Activated T-cell treated with anti-CD3 and anti-CD28 coated beads for 1 hour (primary cell): ENCODE results near the gene BRK1.
"Not testable (repeated sequence)": the region's sequence is repeated elsewhere in the genome, so short reads cannot be mapped to it uniquely, and the experiment has no call there.

Experiments
- DNase-seq: peaks from one replicate; pipeline ENCODE4 v3.0.0-alpha.2; 2020; ENCODE audit warnings: low read depth

Gene BRK1

GRCh38 chr3:10115326-10116137 lies at the start of gene BRK1:
Gene BRK1 (plus strand): TSS chr3:10115675. CDS start chr3:10115702, 27 bp downstream.
- DNase-seq: peak; percentile 87

DNA sequence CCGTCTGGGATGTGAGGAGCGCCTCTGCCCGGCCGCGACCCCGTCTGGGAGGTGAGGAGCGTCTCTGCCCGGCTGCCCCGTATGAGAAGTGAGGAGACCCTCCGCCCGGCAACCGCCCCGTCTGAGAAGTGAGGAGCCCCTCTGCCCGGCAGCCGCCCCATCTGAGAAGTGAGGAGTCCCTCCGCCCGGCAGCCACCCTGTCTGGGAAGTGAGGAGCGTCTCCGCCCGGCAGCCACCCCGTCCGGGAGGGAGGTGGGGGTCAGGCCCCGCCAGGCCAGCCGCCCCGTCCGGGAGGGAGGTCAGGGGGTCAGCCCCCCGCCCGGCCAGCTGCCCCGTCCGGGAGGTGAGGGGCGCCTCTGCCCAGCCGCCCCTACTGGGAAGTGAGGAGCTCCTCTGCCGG lies 45.4 kb upstream of the BRK1 start:
- DNase-seq: not testable (repeated sequence)

DNA sequence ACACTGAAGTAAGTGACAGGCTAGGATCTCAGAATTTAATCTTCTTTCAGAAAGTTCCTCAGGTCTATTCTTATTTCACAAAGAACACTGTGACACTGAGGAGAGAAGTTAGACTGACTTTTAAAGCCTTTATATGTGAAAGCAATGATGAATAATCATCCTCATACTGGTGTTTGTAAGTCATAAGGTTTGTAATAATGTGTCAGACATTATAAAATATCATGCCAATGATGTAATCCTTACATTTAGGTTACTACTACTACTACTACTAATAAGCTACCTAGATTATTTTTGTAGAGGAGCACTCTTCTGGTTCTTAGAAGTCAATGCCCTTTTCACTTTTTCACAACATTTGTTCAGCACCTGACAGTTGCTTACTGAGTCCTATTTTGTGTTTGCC lies 40.8 kb upstream of the BRK1 start:
- DNase-seq: no peak

DNA sequence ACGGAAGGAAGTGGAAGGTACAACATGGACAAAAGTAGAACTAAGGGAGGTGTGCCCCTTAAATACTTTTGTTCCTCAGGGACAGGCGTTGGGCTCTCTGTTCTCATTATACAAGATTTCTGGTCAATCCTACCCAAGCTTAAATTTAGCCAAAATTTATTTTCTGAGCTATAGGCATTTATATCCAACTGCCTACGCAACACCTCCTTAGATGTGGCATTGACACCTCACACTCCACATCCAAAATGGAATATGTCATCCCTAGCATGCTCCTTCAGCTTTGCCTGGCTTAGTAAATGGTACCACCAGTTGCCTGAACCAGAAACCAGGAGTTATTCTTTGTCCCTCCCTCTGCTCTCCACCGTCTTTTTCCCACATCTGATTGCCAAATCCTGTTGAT lies 33.6 kb upstream of the BRK1 start:
- DNase-seq: no peak

GRCh38 chr3:10085738-10086137 lies 29.7 kb upstream of the BRK1 start:
- no peak for DNase-seq

- DNase-seq: no peak
Observed at GRCh38 chr3:10088256-10088655, 27.2 kb upstream of the BRK1 start.

- DNase-seq: no peak
Observed at GRCh38 chr3:10090179-10090578, 25.3 kb upstream of the BRK1 start.

DNA sequence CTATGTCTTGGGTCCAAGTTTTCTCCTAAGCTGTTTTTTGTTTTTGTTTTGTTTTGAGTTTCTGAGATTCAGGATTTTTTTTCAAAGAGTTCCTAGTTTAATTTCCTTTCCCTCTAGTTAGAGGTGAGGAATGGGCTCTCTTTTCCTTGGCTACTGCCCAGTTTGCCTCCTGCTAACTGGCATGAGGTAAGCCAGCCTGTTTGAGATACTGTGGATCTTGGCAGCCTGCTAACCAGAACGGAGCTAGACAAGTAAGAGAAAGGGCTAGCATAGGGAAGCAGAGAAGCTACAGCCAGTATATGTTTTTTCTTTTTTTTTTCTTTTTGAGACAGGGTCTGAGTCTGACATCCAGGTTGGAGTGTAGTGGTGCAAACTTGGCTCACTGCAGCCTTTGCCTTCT lies 24.7 kb upstream of the BRK1 start:
- not testable (repeated sequence) for DNase-seq

- not testable (repeated sequence) for DNase-seq
Observed at GRCh38 chr3:10091387-10091786, 24.1 kb upstream of the BRK1 start.

- no peak for DNase-seq
Observed at GRCh38 chr3:10093678-10094077, 21.8 kb upstream of the BRK1 start.

- DNase-seq: no peak
Observed at GRCh38 chr3:10099041-10099440, 16.4 kb upstream of the BRK1 start.

DNA sequence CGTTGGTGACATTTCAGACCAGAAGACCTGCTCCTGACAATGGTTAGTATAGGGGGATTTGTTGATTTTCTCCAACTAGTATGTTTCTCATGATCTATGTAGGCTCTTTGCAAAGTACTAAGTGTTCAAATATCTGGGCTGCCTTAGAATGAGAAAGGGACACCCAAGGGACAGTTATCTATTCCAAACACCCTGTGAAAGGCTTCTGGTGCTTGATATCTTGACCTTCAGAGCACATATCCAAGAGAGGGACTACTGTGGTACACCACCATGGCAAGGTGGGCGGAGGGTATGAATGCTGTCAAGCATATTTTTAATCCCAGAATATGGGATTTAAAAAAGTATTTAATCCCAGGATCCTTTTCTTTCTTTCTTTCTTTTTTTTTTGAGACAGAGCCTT lies 8.6 kb upstream of the BRK1 start:
- no peak for DNase-seq

GRCh38 chr3:10108091-10108490 lies 7.4 kb upstream of the BRK1 start, which contains the start of gene FANCD2OS:
Gene FANCD2OS (minus strand): TSS chr3:10108255. CDS start chr3:10104774, 3,481 bp downstream.
- DNase-seq: no peak

GRCh38 chr3:10116138-10116460 lies 624 bp downstream of the BRK1 start:
- no peak for DNase-seq

- no peak for DNase-seq
Observed at GRCh38 chr3:10116928-10117327, 1.5 kb downstream of the BRK1 start.

DNA sequence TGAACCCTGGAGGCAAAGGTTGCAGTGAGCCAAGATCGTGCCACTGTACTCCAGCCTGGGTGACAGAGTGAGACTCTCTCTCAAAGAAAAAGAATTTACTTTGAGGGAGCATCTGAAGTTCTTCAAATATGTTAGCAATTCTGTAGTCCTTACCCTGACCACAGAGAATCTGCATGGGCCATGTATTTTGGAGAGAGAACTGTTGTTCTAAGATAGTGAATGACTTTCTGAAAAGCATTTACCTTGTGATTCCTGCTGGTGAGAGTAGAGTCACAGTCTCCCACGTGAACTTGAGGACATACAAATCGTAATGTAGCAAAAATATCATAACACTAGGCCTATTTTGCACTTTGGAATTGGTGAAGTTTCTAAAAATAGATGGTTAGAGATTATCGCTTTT lies 3.9 kb downstream of the BRK1 start:
- no peak for DNase-seq

DNA sequence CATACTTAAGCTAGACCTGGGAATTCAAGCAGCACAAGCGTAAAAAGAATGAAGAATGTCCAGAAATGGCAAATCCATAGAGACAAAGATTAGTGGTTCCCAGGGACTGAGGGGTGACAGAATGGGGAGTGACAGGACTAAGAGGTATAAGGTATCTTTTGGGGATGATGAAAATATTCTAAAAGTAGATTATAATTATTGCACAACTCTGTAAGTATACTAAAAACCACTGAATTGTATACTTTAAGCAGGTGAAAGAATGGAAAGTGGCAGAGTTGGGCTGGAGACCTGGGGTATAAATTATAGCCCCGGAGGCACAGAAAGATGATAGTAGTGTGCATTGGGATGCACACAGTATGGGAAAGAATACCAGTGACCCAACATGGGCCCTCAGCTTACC lies 5.6 kb downstream of the BRK1 start:
- DNase-seq: no peak

DNA sequence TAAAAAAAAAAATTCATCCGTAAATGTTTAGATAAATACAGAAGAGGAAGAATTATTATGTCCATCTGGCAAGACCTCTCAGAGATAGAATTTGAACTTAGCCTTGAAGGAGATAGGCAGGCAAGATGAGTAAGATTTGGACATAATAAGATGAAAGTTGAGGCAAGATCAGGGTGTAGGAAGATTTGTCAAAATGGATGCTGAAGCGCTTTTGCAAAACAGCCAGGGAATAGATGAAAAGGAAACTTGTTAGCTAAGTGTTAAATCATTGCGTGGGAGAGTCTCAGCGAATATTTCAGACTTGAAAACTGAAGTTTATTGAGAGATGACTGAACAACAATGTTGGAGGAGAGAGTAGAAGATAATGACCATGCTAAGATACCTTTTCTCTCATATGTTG lies 7.2 kb downstream of the BRK1 start:
- DNase-seq: no peak

DNA sequence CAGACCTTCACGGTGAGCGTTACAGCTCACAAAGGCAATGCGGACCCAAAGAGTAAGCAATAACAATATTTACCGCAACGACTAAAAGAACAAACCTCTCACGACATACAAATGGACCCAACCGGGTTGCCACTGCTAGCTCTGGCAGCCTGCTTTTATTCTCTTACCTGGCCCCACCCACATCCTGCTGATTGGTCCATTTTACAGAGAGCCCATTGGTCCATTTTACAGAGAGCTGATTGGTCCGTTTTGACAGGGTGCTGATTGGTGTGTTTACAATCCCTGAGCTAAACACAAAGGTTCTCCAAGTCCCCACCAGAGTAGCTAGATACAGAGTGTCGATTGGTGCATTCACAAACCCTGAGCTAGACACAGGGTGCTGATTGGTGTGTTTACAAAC lies 20.4 kb downstream of the BRK1 start:
- not testable (repeated sequence) for DNase-seq

DNA sequence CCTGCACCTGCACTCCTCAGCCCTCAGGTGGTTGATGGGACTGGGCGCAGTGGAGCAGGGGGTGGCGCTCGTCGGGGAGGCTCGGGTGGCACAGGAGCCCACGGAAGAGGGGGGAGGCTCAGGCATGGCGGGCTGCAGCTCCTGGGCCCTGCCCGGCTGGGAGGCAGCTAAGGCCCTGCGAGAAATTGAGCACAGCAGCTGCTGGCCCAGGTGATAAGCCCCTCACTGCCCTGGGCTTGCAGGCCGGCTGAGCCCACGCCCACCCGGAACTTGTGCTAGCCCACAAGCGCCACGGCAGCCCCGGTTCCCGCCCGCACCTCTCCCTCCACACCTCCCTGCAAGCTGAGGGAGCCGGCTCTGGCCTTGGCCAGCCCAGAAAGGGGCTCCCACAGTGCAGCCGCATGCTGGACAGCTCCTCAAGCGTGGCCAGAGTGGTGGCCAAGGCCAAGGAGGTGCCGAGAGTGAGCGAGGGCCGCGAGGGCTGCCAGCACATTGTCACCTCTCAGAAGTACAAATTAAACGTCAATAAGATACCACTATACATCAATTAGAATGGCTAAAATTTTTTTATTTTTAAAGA lies 21.0 kb downstream of the BRK1 start:
- no peak for DNase-seq

GRCh38 chr3:10137178-10137577 lies 21.7 kb downstream of the BRK1 start:
- DNase-seq: no peak

DNA sequence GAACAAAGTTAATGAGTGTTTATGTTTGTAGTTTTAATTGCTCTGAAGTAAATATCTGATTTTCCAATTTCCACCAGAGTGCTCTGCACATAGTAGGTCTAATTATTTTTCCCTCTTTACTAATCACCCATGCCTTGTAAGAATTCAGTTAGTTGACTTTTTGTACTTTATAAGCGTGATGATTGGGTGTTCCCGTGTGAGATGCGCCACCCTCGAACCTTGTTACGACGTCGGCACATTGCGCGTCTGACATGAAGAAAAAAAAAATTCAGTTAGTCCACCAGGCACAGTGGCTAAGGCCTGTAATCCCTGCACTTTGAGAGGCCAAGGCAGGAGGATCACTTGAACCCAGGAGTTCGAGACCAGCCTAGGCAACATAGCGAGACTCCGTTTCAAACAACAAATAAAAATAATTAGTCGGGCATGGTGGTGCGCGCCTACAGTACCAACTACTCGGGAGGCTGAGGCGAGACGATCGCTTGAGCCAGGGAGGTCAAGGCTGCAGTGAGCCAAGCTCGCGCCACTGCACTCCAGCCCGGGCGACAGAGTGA lies 25.6 kb downstream of the BRK1 start:
- DNase-seq: no peak

DNA sequence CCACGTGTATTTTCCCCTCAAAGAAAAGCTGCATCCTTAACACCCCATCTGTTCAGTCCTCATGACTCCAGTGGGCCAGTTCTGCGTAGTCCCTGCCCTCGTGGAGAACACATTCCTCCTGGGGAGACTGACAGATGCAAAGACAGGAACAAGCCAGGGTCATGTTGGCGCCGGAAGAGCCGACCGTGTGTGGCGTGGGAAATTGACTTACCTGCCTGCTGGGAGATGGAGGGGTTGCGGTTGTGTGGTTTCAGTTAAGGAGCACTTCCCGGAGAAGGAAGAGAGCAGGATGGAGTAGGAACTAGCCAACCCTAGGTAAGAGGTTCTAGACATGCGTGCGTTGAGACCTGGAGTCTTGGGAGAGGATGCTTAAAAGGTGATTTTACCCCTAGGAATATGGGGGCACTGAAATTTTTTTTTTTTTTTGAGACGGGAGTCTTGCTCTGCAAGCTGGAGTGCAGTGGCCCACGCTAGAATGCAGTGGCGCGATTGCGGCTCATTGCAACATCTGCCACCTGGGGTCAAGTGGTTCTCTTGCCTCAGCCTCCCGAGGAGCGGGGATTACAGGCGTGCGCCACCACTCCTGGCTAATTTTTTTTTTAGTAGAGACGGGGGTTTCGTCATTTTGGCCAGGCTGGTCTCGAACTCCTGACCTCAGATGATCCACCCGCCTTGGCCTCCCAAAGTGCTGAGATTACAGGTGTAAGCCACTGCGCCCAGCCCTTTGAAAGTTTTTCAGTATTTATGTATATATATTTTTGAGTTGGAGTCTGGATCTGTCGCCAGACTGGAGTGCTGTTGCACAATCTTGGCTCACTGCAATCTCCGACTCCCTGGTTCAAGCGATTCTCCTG lies 27.5 kb downstream of the BRK1 start:
- DNase-seq: no peak
